ENCODE results near the gene KIAA1328. TPM values are rescaled to one million over a fixed set of nuclear protein-coding genes. Genes with fewer than 3 reads are reported as not detected.
"Not testable (repeated sequence)": the region's sequence is repeated elsewhere in the genome, so short reads cannot be mapped to it uniquely, and the experiment has no call there.

Gene KIAA1328
- polyA plus RNA-seq, 3 donors, result 9.6 to 10.8 (median 9.8) TPM

GRCh38 chr18:37122877-37123276 lies 293.9 kb downstream of the KIAA1328 start:
- DNase-seq (ENCODE audit: low read depth in 3 of 3, low spot score in 2 of 3), result peak in 1 of 3 donors; percentile 0

DNA sequence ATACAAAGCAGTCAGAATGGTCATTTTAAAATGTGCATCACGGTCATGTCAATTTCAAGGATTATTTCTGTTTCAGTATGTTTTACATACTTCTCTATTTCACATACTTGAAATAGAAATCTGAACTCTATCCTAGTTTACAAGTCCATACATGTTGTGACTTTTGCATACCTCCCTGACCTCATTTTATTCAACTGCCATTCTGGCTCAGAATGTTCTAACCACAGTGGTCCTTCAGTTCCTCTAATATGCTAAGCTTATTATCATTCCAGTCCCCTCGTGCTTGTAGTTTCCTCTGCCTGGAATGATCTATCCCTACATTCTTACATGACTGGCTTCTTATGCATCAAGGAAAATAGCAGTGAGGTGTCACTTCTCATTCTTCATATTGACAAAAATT lies 295.6 kb downstream of the KIAA1328 start:
- DNase-seq (ENCODE audit: low read depth in 3 of 3, low spot score in 2 of 3), result no peak

DNA sequence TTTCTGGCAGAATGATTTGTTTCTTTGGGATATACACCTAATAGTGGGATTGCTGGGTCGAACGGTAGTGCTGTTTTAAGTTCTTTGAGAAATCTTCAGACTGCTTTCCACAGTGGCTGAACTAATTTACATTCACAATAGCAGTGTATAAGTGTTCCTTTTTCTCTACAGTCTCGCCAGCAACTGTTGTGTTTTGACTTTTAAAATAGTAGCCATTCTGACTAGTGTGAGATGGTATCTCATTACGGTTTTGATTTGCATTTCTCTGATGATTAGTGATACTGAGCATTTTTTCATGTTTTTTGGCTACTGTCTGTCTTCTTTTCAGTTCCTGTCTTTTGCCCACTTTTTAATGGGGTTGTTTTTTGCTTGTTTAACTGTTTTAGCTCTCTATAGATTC lies 306.2 kb downstream of the KIAA1328 start:
- DNase-seq (ENCODE audit: low read depth in 3 of 3, low spot score in 2 of 3), result no peak

DNA sequence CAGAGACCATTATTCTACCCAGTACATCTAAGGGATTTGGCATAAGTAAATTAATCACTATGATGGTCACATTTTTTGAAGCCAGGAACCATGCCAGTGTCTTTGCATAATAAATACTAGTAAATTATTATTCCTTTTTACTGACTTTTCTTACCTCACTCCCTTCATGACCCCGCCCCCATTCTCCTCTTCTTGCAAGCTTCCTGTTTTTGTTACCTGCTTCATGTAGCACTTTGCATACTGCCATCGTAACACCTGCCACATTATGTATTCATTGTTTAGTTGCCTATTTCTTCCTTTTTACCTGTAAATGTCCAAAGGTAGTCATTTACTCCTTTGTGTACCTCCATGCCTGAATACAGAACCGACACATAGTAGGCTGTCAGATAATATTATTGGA lies 309.5 kb downstream of the KIAA1328 start:
- no peak for DNase-seq (ENCODE audit: low read depth in 3 of 3, low spot score in 2 of 3)

- DNase-seq (ENCODE audit: low read depth in 3 of 3, low spot score in 2 of 3), result no peak
Observed at GRCh38 chr18:37139876-37140275, 310.9 kb downstream of the KIAA1328 start.

DNA sequence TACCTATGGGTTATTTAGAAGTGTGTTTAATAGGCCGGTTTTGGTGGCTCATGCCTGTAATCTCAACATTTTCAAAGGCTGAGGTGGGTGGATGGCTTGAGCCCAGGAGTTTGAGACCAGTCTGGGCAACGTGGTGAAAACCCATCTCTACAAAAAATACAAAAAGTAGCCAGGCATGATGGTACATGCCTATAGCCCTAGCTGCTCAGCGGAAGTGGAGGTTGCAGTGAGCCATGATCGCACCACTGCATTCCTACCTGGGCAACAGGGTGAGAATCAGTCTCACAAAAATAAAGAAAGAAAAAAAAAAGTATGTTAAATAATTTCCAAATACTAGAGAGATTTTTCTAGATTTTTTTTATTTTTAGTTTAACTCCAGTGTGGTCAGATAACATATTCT lies 316.0 kb downstream of the KIAA1328 start:
- no peak for DNase-seq (ENCODE audit: low read depth in 3 of 3, low spot score in 2 of 3)

DNA sequence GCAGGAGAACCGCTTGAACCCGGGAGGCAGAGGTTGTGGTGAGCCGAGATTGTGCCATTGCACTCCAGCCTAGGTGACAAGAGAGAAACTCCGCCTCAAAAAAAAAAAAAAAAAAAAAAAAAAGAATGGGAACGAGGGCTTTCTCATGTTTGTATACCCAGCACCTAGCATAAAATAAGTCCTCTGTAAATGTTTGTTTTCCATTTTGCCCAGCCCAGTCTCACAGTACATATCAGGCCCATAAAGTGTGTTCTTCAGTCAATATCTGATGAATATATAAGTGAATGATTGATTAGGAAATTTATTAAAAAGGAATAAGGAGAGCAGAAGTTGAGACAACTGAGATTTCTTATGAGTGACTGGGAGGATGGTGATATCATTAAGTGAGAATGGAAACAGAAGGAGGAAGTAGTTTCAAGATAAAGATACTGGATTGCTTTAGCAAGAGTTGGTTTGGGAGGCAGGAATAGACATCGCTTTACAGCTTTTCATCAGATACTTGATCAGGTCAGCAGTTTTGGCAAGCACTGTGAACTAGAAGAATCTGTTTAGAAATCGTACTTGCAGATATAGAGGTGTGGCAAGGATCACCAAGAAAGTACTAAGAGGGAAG lies 327.5 kb downstream of the KIAA1328 start:
- DNase-seq (ENCODE audit: low read depth in 3 of 3, low spot score in 2 of 3), result no peak

DNA sequence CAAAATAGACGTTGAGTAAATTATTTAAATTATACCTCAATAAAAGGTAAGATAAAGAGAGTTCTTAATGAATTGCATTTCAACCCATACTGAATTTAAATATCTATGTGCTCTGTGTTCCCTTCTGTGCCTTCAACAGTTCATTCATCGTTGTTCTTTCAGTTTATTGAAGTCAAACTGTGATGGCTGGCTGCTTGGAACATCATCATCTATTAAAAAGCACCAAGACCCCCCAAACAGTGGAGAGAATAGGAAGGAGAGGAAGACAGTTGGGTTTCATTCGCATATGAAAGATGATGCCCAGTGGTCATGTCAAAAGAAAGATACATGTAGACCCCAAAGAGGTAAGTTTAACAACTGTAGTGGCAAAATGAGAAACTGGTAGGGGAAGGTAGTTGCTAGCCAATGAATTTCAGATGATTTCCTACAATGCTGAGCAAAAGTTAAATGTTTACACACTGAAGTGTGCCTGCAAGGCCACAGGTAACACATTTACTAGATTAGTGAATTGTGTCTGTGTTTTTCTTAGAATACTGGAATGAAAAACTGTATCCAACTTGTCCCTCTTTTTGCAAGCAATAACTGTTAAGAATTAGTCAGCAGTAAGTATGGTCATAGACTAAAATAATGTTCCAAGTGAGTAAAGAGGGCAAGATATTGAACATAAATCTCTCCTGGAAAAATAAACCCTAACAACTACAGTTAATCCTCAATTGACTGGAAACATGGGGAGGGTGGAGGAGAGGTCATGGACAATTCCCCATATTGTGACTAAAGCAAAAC lies 331.3 kb downstream of the KIAA1328 start:
- DNase-seq (ENCODE audit: low read depth in 3 of 3, low spot score in 2 of 3), result peak in 2 of 3 donors; percentile 8 to 29

- no peak for DNase-seq (ENCODE audit: low read depth in 3 of 3, low spot score in 2 of 3)
Observed at GRCh38 chr18:37161491-37161890, 332.6 kb downstream of the KIAA1328 start.

DNA sequence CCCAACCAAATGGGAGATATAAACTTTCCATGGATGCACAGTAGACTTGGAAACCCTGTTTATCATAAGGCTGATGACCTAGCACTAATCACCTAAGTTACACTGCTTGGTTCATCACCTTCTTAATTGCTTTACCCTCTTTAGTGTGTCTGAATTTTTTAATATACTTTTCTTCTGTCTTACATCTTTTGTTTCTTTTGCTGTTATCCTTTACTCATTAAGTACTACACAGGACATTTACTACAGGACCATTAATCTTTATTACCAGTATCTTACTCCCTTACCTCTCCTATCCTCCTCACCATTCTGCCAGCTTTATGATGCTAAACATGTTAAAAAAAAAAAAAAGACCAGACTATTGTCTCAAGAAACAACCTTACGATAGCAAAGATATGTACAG lies 333.6 kb downstream of the KIAA1328 start:
- peak in 1 of 3 donors; percentile 13 for DNase-seq (ENCODE audit: low read depth in 3 of 3, low spot score in 2 of 3)

- peak in 1 of 3 donors; percentile 2 for DNase-seq (ENCODE audit: low read depth in 3 of 3, low spot score in 2 of 3)
Observed at GRCh38 chr18:37163119-37163518, 334.2 kb downstream of the KIAA1328 start.

DNA sequence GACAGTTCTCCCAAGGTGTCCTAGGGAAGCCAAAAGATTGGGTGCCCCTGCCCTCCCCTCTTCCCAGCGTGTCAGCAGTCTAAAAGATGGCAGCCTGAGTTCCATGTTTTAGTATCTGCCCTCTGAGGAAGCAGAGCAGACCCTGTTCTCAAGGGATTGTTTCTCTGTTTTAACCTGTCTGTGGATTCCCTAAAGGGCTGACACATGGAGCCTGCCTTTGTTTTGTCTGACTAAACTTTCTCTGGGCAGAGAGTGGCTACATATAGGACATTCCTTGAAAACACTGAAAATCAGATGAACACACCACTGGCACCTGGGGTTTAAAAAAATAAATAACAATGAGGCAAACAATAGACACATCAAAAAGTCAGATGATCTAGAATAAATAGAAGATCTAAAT lies 337.6 kb downstream of the KIAA1328 start:
- DNase-seq (ENCODE audit: low read depth in 3 of 3, low spot score in 2 of 3), result no peak

- not testable (repeated sequence) for DNase-seq (ENCODE audit: low read depth in 3 of 3, low spot score in 2 of 3)
Observed at GRCh38 chr18:37166966-37167365, 338.0 kb downstream of the KIAA1328 start.

DNA sequence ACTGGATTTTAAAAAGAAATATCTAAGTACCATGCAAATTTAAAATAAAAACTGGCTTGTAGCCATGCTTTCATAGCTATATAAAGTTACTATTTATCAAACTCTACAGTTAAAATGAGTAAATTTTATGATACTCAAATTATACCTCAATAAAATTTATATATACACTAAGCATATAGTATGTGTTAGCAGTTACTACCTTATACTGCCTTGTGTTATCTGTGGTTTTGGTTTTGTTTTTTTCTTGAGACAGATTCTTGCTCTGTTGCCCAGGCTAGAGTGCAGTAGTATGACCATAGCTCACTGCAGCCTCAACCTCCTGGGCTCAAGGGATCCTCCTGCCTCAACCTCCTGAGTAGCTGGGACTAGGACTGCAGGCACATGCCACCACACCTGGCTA lies 342.1 kb downstream of the KIAA1328 start:
- DNase-seq (ENCODE audit: low read depth in 3 of 3, low spot score in 2 of 3), result no peak

GRCh38 chr18:37173384-37173783 lies 344.5 kb downstream of the KIAA1328 start:
- DNase-seq (ENCODE audit: low read depth in 3 of 3, low spot score in 2 of 3), result no peak

GRCh38 chr18:37175727-37176620 lies 347.0 kb downstream of the KIAA1328 start:
- DNase-seq (ENCODE audit: low read depth in 3 of 3, low spot score in 2 of 3), result no peak

DNA sequence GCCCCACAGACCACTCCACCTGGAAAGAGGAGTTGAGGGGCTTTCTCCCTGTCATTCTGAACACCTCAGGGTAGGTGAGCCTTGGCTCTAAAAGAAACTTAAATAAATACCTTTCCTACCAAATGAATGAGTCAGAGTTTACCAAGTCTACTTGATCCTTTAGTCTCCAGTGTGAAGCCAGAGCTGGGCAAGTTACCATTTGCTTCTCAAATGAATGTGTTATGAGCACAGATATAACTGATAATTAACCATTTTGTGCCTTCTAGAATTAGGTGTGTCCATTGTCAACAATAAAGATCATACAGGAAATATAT lies 347.7 kb downstream of the KIAA1328 start:
- no peak for DNase-seq (ENCODE audit: low read depth in 3 of 3, low spot score in 2 of 3)

- no peak for DNase-seq (ENCODE audit: low read depth in 3 of 3, low spot score in 2 of 3)
Observed at GRCh38 chr18:37179384-37179783, 350.5 kb downstream of the KIAA1328 start.

DNA sequence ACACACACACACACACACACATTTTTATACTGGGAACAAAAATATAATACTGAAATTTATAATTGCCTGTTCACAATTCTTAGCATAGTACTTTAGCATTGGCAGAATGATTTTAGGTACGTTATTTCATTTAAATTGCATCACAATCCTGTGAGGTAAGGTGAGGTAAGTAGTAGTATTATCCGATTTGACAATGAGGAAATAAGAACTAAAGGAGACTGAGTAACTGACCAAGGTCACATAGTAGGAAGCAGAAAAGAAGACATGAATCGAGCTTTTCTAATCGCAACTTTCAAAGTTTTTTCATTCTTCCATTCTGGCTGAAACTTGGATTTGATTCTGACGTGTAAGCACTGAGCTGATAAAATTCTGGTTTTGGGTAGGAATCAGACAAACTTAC lies 351.2 kb downstream of the KIAA1328 start:
- DNase-seq (ENCODE audit: low read depth in 3 of 3, low spot score in 2 of 3), result no peak

DNA sequence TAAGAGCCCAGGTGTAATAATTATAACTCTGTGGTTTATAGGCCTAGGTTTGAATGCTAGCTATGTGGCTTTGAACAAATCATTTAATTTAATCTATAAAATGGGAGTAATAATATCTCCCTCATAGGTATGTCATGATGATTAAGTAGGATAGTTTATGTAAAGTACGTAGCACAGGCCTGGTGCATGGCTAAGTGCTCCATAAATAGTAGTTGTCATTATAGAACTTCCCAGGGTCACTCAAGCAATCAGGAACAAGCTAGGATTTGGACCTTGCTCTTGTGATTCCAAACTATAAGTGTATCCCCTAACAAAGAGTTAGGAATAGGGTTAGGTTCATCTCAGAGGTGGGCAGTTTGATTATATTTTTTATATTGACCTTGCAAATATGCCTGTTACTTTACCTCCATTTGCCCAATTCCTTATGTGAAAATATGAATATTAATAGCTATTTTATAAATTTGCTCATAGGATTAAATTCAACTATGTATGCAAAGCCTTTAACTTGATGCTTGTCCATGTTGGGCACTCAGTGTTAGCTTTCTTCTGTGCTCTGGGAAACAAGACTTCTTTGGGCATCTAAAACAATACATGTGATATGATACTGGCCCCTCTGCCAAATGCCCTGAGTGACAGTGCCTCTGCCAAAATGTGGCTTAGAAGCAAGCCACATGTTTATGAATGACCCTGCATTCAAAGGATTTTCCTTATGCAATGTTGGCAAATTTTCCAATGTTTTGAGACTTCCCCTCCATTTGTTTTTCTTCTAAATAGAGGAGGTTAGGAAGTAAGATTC lies 353.6 kb downstream of the KIAA1328 start:
- no peak for DNase-seq (ENCODE audit: low read depth in 3 of 3, low spot score in 2 of 3)
